Psoas muscle (tissue), 8 donors: ENCODE data around the gene SH3BGRL3. TPM values are rescaled to one million over a fixed set of nuclear protein-coding genes. Genes with fewer than 3 reads are reported as not detected.
"Not testable (repeated sequence)": the region's sequence is repeated elsewhere in the genome, so short reads cannot be mapped to it uniquely, and the experiment has no call there.

Experiments used
- ATAC-seq, 4 donors: fragments of 200-7000 bp; cut with Tn5 transposase; one replicate each; pipeline ENCODE4 v1.9.1; 2020; ENCODE audit warnings: moderate library complexity in 3 of 4, mild to moderate bottlenecking in 2 of 4
- DNase-seq, 2 donors: peaks; one replicate each; pipeline ENCODE4 v3.0.0-alpha.2; 2020
- H3K27ac ChIP-seq: fragments of 200-600 bp; one replicate; pipeline ENCODE4 v1.8.0; 2022
- H3K27me3 ChIP-seq, 3 donors: fragments of 200-600 bp in 1 of 3; one replicate each; pipeline versions ENCODE4 v1.6.1 to v1.8.0; 2013 to 2022; ENCODE audit warnings: low read length in 2 of 3, mild to moderate bottlenecking in 2 of 3, moderate library complexity in 1 of 3; ENCODE audit not compliant: insufficient read depth in 3 of 3
- H3K36me3 ChIP-seq, 2 donors: fragments of 200-600 bp in 1 of 2; one replicate each; pipeline versions ENCODE4 v1.6.1 to v1.8.0; 2013 to 2022; ENCODE audit warnings: low read depth in 1 of 2, mild to moderate bottlenecking in 1 of 2, moderate library complexity in 1 of 2; ENCODE audit not compliant: insufficient read depth in 1 of 2
- H3K4me1 ChIP-seq: fragments of 200-600 bp; one replicate; pipeline ENCODE4 v1.8.0; 2022
- H3K4me3 ChIP-seq: fragments of 200-600 bp; one replicate; pipeline ENCODE4 v1.8.0; 2022; ENCODE audit warnings: mild to moderate bottlenecking
- H3K9me3 ChIP-seq: fragments of 200-600 bp; one replicate; pipeline ENCODE4 v1.8.0; 2022
- CTCF ChIP-seq: fragments of 200-600 bp; IDR thresholded peaks from one replicate; pipeline ENCODE4 v1.8.0; 2022; ENCODE audit warnings: antibody characterized with exemption
- WGBS, 3 donors: extraction: QIAGEN DNeasy Blood & Tissue Kit; methylation state at CpG; one replicate each; pipeline versions ENCODE4 v1.1.6 to v1.1.7; 2013; 5-methylcytosine and 5-hydroxymethylcytosine counted together
- intact Hi-C, 2 donors: fragments of 100-400 bp; cut with DNase I; formaldehyde crosslinking; loops; one replicate each; pipeline versions ENCODE4 v1.11.0 to v1.14.2; 2022
- long read RNA-seq, 2 donors: library from polyadenylated mRNA; unstranded; transcript quantifications; one replicate each; pipeline ENCODE4 v2.0.0, GENCODE V29; 2021
- polyA plus RNA-seq, 3 donors: library from polyadenylated mRNA; stranded (reverse); fragments of 200-250 nt; gene quantifications; one replicate each; pipeline ENCODE4 v1.2.3, GENCODE V29; 2013
- total RNA-seq, 4 donors: library from RNA; stranded (reverse); fragmentation: NEBNext Ultra II Directional in 2 of 4; extraction: Animal tissue kit (Norgen Biotek cat#: 25700) in 2 of 4; gene quantifications; one replicate each; pipeline versions ENCODE4 v1.2.1 to v1.2.4, GENCODE V29; 2021 to 2023
- donor health status: healthy with polysubstance abuse.
- donor health status: DM: no; HTN: no; CAD: no; lungs with moderate emphysema.
- donor health status: Bipolar disorder and iron deficiency.
- donor health status: healthy.
- donor health status: DM: yes; HTN: yes; CAD: no.
- donor health status: DM: no; HTN: no; CAD: no.
- donor health status: DM: no; HTN: no; CAD: no.
- donor health status: DM: yes; HTN: yes; CAD: no.

Gene SH3BGRL3
- total RNA-seq (10 to 100 TPM; 21.4 to 30.6 (median 22.6) TPM), polyA plus RNA-seq (10 to 100 TPM; 10.9 to 78.1 (median 18.2) TPM)
- long read RNA-seq, donor 1, transcript SH3BGRL3-201 (3 exons, 1,661 nt) = major isoform, 15 of 17 reads
- long read RNA-seq, donor 1, partial matches to known transcripts = 1 of 17 reads
- long read RNA-seq, donor 1, other reads (novel, unspliced or antisense) = 0 of 17 reads
- long read RNA-seq, donor 2, transcript SH3BGRL3-201 (3 exons, 1,661 nt) = major isoform, 18 of 21 reads
- long read RNA-seq, donor 2, partial matches to known transcripts = 2 of 21 reads
- long read RNA-seq, donor 2, other reads (novel, unspliced or antisense) = 0 of 21 reads

GRCh38 chr1:26279456-26280332 lies at the start of gene SH3BGRL3:
TSS of gene SH3BGRL3 (plus strand) at chr1:26280086. CDS start at chr1:26280156, 70 bp downstream.
- ATAC-seq = peak; percentile 57 to 62 (median 58)
- no peaks in the 10 kb centered on the region for H3K9me3 ChIP-seq
- H3K36me3 ChIP-seq = peaks cover 4 to 37% of the 10 kb centered on the region in 2 donors
- peak; percentile 15 for TF ChIP-seq CTCF
- WGBS, 3 donors = 9 to 13% (median 12%) methylated on average over 38 to 66 of the region's 66 CpGs
- H3K4me1 ChIP-seq = peaks cover 74% of the 10 kb centered on the region
- H3K4me3 ChIP-seq = peak within 1 kb of the TSS; percentile 78
- intact Hi-C loops = no loop called here
- H3K27me3 ChIP-seq = no peaks in the 10 kb centered on the region
- peak within 1 kb of the TSS; percentile 92 for H3K27ac ChIP-seq
- peak; percentile 91 to 92 for DNase-seq

GRCh38 chr1:26230682-26231081 lies 49.2 kb upstream of the SH3BGRL3 start:
- ATAC-seq, H3K9me3 ChIP-seq, H3K4me3 ChIP-seq, H3K36me3 ChIP-seq, H3K27ac ChIP-seq, H3K27me3 ChIP-seq, DNase-seq, H3K4me1 ChIP-seq: not testable (repeated sequence)
- intact Hi-C loops = loop anchor here (5.0 to 10.0 kb wide), 2 partner anchors 48 to 116 kb away; partner anchors contain the start of gene PDIK1L (in 1 of the 2)
- WGBS, 3 donors = 84 to 94% (median 90%) methylated on average over 2 of the region's 2 CpGs

GRCh38 chr1:26233903-26234643 lies 45.8 kb upstream of the SH3BGRL3 start, which contains the start of gene CEP85:
TSS of gene CEP85 (plus strand) at chr1:26234200. CDS start at chr1:26239784, 5,584 bp downstream.
- ATAC-seq (peak; percentile 94 to 99 (median 97)), DNase-seq (peak; percentile 97 to 99)
- Histone ChIP-seq H3K4me1 (peaks cover 20% of the 10 kb centered on the region), H3K9me3 (no peaks in the 10 kb centered on the region), H3K36me3 (no peaks in the 10 kb centered on the region), H3K4me3 (peak within 1 kb of the TSS; percentile 74), H3K27me3 (no peaks in the 10 kb centered on the region), H3K27ac (peak within 1 kb of the TSS; percentile 89)
- TF ChIP-seq CTCF = peak; percentile 81
- 0% methylated on average over 50 to 73 of the region's 73 CpGs for WGBS, 3 donors
- intact Hi-C loops = loop anchor here (5.0 to 10.0 kb wide), 2 partner anchors 52 to 119 kb away; partner anchors contain the start of gene PDIK1L (in 1 of the 2)

GRCh38 chr1:26234644-26235370 lies 45.1 kb upstream of the SH3BGRL3 start:
- TF ChIP-seq CTCF = no peak
- Histone ChIP-seq H3K9me3 (no peaks in the 10 kb centered on the region), H3K36me3 (peaks cover 0 to 1% of the 10 kb centered on the region in 2 donors), H3K27ac (peak overlapping the region; percentile 89), H3K27me3 (no peaks in the 10 kb centered on the region), H3K4me1 (peaks cover 20% of the 10 kb centered on the region), H3K4me3 (peak overlapping the region; percentile 74)
- intact Hi-C loops = loop anchor here (5.0 to 10.0 kb wide), 3 partner anchors 37 to 120 kb away; partner anchors contain the start of gene PDIK1L (in 1 of the 2)
- WGBS, 3 donors = 2 to 3% (median 3%) methylated on average over 30 of the region's 30 CpGs
- ATAC-seq (peak in 1 of 4 donors; percentile 1), DNase-seq (peak in 1 of 2 donors; percentile 16)
